Activated effector memory CD4-positive, alpha-beta T cell treated with Interleukin-2 at 50 U/mL for 16 hours (primary cell): Measurements from ENCODE around the gene SLC5A5.

Experiments
- DNase-seq: peaks from one replicate; pipeline ENCODE4 v3.0.0-alpha.2; 2020

Gene SLC5A5

DNA sequence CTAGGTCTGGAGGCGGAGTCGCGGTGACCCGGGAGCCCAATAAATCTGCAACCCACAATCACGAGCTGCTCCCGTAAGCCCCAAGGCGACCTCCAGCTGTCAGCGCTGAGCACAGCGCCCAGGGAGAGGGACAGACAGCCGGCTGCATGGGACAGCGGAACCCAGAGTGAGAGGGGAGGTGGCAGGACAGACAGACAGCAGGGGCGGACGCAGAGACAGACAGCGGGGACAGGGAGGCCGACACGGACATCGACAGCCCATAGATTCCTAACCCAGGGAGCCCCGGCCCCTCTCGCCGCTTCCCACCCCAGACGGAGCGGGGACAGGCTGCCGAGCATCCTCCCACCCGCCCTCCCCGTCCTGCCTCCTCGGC is at the start of gene SLC5A5:
Gene SLC5A5 (plus strand): TSS at position 68 of the 373 bp plus-strand sequence. CDS start 375 bp downstream, outside the sequence.
- no peak for DNase-seq

DNA sequence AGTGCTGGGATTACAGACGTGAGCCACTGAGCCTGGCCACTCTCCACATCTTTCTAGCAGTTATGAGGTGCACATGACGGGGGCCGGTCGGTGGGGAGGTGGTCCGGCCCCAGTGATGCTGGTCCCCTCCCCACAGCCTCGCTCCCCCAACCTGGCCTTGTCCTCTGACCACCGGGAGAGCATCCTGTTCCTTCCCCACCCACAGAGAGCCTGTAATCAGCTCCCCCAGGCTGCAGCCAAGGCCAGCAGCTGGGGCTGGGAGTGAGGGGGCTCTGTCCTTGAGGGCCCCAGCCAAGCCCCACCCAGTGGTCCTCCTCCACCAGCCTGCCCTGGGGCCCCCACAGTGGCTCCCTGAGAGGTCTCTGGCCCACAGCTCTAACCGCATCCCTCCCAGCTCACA is 47.4 kb upstream of the SLC5A5 start:
- no peak for DNase-seq

DNA sequence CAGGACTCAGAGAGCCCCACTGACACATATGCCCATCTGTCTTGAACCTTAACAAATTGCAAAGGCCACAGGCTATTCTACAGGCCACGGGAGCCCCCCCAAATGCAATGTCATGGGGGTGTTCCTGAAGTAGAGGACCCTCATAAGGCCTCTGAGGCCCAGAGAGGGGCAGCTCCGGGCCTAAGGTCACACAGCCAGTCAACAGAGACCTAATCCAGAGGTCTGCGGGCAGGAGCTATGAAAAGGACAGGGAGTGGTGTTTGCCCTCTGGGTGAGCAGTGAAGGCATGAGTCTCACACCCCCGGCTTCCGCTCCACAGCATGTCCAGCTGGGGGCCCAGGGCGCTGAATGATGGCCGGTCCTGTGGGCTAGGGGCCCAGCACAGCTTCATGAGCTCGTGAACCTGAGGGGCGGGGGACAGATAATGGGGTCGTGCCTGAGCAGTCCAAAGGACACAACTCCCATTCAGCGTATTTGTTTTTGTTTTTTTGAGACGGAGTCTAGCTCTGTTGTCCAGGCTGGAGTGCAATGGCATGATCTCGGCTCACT is 45.2 kb upstream of the SLC5A5 start:
- no peak for DNase-seq

DNA sequence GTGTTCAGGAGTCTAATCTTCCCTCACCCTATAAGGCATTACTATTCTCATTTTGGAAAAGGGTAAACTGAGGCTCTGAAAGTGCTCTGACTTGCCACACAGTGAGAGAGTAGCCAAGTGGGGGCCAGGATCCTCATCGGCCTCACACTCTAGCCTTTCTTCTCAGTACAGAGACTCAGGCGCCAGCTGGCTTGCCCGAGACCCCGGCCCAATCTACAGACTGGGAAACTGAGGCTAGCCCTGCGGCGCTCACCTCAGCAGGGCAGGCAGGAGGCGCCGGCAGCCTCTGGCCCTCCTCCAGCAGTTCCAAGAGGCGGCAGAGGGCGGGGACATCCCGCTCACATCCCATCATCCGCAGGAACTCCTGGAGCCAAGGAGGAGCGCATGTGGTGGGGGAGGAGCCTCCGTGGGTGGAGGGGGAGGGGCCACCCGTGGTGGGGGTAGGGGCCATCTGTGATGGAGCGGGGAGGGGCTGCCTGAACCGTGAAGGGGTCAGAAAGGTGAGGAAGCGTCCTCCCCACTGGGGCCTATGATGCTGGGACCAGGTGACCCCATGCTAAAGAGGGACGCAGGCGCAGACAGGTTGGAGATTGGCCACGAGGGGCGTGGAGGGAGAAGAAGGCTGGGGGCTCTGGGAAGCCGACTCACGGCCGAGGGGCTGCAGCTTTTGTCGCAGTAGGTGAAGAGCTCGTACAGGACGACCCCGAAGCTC is 41.7 kb upstream of the SLC5A5 start:
- no peak for DNase-seq

DNA sequence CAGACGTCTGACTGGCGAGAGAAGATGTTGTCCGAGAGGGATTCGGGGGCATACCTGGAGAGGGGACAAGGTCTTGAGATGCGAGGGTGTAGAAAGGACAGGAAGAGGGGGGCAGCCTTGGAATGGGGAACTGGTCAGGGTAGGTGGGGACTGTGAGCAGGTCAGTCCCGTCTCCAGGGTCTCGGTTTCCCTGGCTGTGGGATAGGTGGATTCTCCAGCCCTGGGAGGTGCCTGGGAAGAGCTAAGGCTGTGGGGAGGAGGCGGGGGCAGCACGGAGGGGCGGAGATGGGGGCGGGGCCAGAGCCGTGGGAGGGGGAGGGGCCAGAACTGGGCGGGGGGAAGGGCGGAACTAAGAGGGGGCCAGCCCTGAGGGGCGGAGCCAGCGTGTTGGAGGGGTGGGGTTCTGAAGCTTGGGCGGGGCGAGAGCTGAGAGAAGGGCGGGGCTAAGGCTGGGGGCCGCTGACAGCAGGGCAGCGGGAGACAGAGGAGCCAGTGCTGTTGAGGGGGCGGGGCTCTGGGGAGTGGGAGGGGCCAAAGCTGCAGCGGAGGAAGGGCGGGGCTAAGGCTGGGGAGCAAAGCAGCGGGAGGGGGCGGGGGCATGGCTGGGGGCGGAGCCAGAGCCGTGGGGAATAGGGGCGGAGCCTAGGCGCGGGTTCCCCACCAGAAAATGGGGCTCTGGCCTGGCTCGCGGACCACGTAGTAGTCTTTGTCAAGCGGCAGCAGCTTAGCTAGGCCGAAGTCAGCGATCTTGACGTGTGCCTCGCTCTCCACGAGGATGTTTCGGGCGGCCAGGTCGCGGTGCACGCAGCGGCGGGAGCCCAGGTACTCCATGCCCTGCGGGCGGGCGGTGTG is 41.0 kb upstream of the SLC5A5 start:
- DNase-seq = no peak

DNA sequence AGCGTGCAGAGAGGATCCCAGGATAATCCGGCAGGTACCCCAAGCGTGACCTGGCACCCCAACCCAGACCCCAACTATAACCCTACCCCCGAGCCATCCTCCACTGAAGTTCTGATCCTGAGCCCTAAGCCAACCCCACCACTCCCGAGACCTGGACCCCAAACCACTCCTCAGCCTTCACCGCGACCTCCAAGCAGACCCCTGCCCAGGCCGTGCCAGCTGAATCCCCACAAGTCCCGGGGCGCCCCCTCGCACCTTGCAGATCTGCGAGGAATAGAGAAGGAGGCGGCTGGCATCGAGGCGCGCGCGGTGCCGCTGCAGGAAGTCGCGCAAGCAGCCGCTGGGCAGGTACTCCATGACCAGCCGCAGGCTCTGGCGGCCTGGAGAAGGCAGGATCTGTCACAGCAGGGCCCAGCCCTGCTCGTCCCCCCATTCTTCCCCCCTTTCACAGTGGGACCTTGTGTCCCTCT is 40.3 kb upstream of the SLC5A5 start:
- no peak for DNase-seq

DNA sequence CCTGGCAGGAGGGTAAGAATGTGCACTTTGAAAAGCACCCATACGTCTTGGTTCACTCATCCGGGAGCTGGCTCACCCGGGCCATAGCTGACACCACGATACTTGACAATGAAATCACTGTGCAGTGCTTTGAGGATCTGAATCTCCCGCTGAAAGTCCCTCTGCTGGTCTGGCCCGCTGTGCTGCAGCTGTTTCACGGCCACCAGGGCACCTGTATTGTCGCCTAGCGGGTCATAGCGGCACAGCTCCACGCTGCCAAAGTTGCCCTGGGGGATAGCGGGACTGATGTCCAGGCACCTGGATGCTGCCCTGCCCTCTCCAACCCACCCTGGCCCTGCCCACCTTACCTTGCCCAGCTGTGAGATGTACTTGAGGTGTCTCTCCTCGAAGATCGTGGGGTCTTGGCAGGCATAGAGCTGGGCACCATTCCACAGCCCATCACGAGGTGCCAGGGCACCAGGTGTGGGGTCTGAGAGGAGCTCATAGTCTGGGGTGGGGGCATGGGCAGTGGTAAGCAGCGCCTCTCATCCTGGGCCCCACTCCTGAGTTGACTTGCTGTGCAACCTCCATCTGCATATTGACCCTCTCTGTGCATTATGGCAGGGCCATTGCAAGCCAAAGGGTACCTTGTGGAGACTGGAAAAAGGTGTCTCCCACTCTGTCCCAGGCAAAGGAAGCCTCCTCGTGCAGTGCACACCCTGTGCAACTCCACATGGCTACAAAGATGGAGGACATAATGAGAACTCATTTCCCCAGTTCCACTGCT is 39.1 kb upstream of the SLC5A5 start:
- DNase-seq = no peak

DNA sequence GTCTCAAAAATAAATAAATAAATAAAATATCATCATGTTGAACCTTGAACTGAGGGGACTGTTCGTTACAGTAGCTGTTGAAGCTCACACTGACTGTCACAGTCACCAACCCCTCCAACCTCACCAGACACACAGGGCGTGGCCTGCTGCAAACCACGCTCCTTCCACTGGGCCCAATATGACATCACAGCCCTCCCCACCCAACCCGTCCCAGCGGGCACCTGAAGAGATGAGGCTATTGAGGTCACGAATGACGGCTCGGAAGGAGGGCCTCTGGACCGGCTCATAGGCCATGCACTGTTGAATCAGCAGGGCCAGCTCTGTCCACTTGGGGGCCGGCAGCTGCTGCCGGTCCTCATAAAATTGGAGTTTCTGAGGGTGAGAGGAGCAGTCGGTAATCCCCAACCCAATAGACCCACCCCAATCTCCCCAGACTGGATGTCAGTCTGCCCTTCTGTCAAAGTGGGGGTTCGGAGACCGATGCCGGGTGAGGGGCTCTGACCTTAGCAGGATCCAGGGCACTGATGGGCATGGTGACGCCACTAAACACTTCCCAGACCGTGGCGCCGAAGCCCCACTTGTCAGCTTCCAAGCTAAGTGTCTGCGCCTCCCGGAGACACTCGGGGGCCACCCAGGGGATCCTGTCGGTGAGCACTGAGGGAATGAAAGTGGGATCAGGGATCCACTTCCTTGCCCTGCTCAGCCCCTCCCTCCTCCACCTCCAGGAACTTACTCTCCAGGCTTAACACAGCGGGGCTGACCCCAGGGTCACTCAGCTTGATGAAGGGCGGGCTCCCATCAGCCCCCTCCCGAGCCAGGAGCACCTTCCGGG is 37.2 kb upstream of the SLC5A5 start:
- no peak for DNase-seq

DNA sequence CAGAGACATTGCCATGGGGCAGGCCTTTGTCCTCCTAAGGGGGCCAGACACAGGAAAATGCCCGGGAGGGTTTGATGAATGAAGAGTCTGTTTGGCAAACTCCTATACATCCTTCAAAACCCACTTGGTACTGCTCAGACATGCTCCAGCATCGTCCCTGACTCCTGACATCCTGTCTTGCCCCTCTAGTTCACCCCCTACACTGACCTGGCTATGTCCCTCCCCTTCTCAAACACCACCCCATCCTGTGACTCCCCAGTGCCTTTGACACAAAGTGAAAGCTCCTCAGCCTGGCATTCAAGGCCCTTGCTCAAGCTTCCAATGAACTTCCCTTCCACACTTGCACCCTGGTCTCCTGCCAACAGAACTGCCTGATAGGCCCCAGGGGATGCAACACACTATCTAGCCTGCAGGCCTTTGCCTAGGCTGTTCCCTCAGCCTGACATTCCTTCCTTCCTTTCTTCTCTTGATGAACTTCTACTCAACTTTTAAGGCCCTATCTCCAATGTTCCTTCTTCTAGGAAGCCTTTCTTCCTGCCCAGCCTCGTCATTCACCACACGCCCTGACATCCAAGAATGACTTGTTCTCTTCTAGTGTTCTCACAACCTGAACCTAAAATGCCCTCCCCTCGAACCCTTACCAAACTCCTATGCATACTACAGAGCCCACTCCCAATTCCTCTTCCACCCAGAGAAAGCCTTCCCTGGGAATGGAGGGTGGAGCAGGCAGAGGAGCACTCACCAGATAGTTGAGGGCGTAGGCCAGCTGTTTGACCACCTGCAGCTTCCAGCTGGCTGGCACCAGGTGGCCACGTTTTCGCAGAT is 36.4 kb upstream of the SLC5A5 start:
- DNase-seq = no peak

DNA sequence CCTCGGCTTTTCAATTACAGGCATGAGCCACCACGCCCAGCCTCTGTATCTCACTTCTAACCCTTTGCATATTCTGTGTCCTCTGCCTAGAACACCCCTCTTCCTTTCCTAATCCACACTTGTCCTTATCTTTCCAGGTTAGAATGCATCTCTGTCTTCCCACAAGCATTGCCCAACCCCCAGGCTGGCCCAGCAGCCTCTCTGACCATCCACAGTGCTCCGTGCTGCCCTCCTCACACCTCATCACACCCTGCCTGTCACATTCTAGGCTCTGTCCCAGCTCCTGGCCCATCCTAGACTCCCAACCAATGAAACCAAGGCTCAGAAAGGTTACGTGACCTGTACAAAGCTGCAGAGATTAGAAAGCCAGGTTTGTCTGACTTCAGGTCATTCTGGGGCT is 35.2 kb upstream of the SLC5A5 start:
- no peak for DNase-seq

DNA sequence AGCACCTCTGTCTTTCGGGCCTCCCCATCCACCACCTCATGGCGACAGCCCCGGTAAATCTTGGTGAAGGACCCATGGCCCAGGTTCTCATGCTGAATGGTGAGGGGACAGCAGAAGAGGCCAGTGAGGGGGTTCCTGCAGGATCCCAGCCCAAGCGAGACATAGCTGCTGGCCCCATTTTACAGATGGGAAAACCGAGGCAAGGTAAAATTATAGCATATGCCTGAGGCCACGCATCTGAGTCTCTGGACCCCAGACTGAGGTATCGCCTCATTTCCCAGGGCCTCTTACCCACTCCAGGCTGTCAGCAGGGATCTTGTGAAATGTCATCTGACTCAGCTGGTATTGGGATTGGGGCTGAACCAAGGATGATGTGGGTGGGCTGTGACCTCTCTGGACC is 33.8 kb upstream of the SLC5A5 start:
- DNase-seq = no peak

DNA sequence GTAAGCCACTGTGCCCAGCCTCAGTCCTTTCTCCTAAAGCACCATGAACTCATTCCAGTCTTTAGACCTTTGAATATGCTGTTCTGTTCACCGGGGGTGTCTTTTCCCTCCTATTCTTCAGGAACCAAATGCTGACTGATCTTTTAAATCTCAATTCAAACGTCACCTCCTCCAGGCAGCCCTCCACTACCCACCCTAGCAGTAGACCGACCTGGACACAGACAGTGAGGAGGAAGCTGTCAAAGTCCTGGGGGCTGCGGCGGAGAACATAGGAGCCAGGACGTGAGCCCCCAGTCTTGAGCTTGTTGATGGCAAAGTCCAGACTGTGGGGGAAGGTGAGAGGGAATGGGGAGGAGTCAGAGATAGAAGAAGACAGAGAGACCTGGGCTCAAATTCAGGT is 31.7 kb upstream of the SLC5A5 start:
- no peak for DNase-seq

DNA sequence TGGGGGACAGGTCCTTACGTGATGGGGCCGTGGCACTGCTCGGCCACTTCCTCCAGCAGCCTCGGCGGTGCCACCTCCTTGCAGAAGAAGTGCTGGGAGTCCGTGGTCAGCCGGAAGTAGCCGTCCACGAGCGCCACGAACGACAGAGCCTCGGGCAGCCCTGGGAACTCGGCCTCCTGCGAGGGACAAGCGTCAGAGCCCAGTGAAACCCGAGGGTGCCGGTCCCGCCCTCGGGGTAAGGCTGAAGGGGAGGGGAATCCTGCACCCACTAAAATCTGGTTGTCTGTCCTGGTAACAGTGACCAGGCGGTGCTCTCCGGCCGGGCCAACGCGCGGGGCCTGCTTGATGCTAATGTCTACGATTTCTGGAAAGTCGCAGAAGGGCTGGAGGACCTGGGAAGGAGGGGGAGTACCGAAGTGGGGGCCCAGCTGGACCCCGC is 30.4 kb upstream of the SLC5A5 start:
- DNase-seq = no peak

DNA sequence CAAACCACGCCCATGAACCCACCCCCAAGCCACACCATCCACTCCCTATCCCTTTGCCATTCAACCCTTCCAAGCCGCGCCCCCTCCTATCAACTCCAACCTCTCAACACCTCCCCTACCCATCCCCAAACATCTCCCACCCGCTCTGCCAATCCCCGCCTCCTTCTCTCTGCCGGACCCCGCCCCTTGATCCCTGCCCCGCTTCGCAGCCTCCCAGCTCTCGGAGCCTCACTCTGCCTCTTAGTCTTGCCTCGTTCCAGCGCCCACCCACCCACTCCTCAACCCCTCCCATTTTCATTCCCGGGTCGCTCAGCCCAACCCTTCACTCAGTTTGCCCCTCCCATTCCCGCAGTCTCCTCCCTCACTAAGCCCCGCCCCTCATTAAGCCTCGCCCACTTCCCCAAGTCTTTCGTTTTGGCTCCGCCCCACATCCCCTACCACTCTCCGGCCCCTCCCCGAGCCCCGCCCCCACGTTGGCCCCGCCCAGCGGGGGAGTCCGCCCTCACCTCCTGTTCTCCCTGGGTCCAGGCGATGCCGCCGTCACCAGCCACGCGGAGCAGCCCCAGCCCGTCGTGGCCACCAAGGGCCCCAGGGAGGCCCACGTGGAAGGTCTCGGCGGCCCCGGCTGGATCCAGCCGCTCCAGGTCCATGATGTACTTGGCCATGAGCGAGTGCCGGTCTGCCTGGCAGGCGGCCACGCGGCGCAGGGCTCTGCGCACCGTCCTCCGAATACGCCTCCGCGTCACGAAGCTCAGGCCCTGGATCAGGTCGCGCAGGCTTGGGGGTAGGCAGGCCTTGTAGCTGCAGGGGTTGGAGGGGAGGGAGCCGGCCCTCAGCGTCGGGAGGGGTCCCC is 29.7 kb upstream of the SLC5A5 start:
- no peak for DNase-seq

DNA sequence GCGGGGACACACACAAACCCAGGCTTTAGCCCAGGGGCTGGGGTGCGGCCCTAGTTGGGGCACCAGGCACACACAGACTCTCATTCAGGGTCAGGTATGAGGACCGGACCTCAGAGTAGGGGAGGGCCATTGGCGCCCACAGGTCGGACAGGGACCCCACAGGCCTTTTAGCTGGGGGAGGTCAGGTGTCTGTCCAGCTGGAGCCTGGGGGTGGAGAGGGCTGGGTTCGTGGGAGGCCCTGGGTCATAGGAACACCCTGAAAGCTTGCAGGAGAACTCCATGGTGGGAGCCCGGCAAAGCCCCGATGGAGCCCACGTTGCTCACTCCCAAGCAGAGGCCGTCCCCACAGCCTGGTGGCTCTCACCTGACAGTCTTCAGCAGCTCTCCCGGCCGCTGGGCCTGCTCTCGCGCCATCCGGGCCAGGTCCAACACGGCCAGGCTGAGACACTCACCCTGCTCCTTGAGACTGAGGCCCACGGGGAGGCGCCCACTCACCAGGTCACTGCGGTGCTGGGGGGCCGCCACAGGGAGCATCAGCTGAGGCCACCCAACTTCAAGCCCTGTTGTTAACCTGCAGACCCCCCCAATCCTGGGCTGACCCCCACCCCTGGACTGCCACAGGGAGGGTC is 29.0 kb upstream of the SLC5A5 start:
- no peak for DNase-seq

DNA sequence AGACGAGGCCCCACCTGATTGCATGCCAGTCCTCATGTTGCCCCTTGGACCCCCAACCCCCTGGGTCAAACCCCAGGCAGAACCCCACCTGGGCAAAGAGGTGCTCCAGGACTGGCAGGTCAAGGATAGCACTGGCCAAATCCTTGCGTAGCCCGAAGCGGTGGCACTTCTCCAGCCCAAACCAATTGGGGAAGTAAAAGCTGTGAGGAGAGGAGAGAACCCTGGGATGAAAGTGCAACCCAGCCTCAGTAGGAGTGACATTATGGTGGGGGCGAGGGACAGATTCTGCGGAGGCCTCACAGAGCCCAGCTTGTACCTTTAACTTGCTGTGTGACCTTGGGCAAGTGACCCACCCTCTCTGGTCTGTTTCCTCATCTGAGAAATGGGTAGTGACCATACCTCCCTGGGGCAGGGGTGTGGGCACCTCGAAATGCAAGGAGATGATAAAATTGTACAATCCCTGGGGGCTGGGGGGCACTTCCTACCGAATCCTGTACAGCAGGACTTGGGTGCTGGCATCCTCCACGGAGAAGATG is 28.4 kb upstream of the SLC5A5 start:
- DNase-seq = no peak

DNA sequence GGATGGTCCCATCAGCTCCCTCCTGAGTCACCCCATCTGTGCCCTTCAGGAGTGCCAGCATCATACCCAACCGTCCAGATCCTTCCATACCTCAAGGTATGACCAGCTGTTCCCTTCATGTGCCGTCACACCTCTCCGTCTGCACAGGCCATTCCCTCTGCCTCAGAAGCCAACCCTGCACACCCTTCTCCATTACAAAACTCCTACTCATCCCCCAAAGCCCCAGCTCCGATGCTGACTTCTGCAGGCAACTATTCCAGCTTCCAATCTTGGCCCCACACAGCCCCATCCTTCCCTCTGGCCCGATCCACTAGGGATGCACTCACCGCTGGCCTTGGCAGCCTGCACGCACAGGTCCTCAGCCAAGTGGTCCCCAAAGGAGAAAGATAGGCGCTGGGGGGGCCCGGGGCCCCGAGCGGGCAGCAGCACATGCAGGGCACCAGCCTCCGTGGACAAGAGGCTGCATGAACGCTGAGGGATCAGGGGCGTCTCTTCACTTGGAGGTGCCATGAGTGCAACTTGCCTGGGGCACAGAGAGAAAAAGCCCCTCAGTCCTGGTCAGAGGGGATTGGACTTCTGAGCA is 27.7 kb upstream of the SLC5A5 start:
- no peak for DNase-seq

DNA sequence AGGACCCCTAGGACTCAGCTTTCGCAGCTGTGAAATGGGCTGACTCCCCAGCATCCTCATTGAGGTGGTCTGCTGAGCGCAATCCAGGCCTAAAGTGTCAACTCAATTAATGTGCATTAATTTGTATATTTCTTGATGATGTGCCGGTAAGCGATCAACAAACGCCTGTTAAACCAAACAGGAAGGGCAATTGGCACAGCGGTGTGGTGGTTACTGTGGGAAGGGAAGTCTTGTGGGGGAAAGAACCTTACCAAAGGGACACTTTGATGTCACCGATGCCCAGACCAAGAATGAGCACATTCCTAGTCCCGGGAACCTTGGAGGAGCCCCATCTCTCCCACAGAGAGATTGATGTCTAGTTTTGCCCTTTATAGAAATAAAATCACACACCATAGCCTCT is 25.6 kb upstream of the SLC5A5 start:
- DNase-seq = peak; percentile 33
